OCI-LY1 (cell line): ENCODE results near the gene CENPX.

Experiments used
- H2AFZ ChIP-seq: fragments of 200-600 bp; sonication (generic), shearing (Covaris generic); 2 replicates; pipeline ENCODE4 v1.6.0; 2014; ENCODE audit warnings: antibody characterized with exemption, mild to moderate bottlenecking, low read length
- H3F3A ChIP-seq: fragments of 200-600 bp; sonication (generic), shearing (Covaris generic); 2 replicates; pipeline ENCODE4 v1.6.0; 2014; ENCODE audit warnings: mild to moderate bottlenecking, antibody characterized with exemption, low read length, moderate library complexity; ENCODE audit not compliant: insufficient read depth
- H3K27ac ChIP-seq: fragments of 200-600 bp; sonication (generic); 2 replicates; pipeline ENCODE4 v1.5.1; 2014; ENCODE audit warnings: low read length, mixed run types, mild to moderate bottlenecking, low read depth; ENCODE audit not compliant: poor library complexity, severe bottlenecking
- H3K27me3 ChIP-seq: fragments of 200-600 bp; sonication (generic); 2 replicates; pipeline ENCODE4 v1.6.0; 2014; ENCODE audit warnings: antibody characterized with exemption, mild to moderate bottlenecking, low read length, moderate library complexity; ENCODE audit not compliant: insufficient read depth
- H3K36me3 ChIP-seq: fragments of 200-600 bp; sonication (generic); 2 replicates; pipeline ENCODE4 v1.6.1; 2014; ENCODE audit warnings: mild to moderate bottlenecking, antibody characterized with exemption, low read length, moderate library complexity, mixed read lengths; ENCODE audit not compliant: insufficient read depth
- H3K4me1 ChIP-seq: fragments of 200-600 bp; sonication (generic); 2 replicates; pipeline ENCODE4 v1.5.1; 2014; ENCODE audit warnings: mild to moderate bottlenecking, low read length, moderate library complexity; ENCODE audit not compliant: insufficient read depth, severe bottlenecking
- H3K4me2 ChIP-seq: fragments of 200-600 bp; sonication (generic), shearing (Covaris generic); 2 replicates; pipeline ENCODE4 v1.6.1; 2014; ENCODE audit warnings: low read length
- H3K4me3 ChIP-seq: fragments of 200-600 bp; sonication (generic); 2 replicates; pipeline ENCODE4 v1.5.1; 2014; ENCODE audit warnings: low read length, low read depth, mild to moderate bottlenecking, mixed read lengths; ENCODE audit not compliant: poor library complexity, severe bottlenecking
- H3K79me2 ChIP-seq: fragments of 200-600 bp; shearing (Covaris generic); 2 replicates; pipeline ENCODE4 v1.6.1; 2016; ENCODE audit warnings: mixed run types, low read length, mixed read lengths; ENCODE audit not compliant: insufficient read depth
- H3K9ac ChIP-seq: fragments of 200-600 bp; sonication (generic), shearing (Covaris generic); 2 replicates; pipeline ENCODE4 v1.6.1; 2014; ENCODE audit warnings: mild to moderate bottlenecking, low read length, mixed read lengths
- H3K9me2 ChIP-seq: fragments of 200-600 bp; sonication (generic), shearing (Covaris generic); 2 replicates; pipeline ENCODE4 v1.6.1; 2014; ENCODE audit warnings: low read depth, mild to moderate bottlenecking, low read length, mixed read lengths
- H3K9me3 ChIP-seq: fragments of 200-600 bp; shearing (Covaris generic); 2 replicates; pipeline ENCODE4 v1.6.1; 2014; ENCODE audit warnings: low read length, mixed read lengths
- H4K20me1 ChIP-seq: fragments of 200-600 bp; sonication (generic), shearing (Covaris generic); 2 replicates; pipeline ENCODE4 v1.6.0; 2016; ENCODE audit warnings: mild to moderate bottlenecking, low read length; ENCODE audit not compliant: insufficient read depth
- CTCF ChIP-seq: fragments of 200-600 bp; sonication (generic), shearing (Covaris generic); IDR thresholded peaks from 2 replicates; pipeline ENCODE4 v1.5.1; 2017; ENCODE audit warnings: mild to moderate bottlenecking, antibody characterized with exemption, low read length, moderate library complexity, mixed read lengths
- EZH2 ChIP-seq: fragments of 200-600 bp; sonication (generic), shearing (Covaris generic); IDR thresholded peaks from 2 replicates; pipeline ENCODE4 v1.8.0; 2017; ENCODE audit warnings: borderline replicate concordance, mixed run types, mild to moderate bottlenecking, antibody characterized with exemption, low read length, moderate library complexity, mixed read lengths

Gene CENPX

DNA sequence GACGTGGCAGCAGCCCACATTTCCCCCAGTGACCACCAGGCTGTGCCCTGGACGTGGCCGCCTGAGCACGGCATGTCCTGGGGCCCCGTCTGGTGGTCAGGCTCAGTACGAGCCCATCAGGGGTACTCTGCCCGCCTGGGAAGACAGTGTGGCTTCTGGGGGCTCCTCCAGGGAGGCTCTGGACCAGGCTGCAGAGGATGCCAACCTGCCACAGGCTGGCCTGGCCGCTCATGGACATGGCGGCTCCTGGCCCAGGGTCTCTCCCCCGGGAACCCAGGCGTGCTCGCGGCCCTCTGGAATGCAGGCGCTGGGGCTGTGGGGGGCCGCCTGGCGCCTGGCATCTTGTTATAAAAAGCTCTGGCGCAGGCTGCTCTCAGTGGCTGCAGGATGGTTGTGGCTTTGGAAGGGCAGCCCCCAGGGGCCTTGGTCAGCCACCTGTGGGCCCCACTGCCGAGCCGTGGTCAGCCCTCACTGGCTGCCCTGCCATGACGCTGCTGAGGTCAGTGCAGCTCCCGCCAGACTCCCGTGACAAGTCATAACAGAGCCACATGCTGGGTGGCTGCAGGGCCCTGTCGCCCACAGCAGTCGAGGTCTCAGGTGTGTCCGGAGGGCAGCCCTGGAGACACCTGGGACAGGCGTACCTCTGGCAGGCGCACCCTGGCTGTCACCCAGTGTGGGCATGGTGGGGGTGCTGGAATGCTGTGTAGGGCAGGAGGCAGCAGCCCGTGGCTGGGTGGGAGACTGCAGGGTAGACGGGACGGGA, 15.0 kb downstream of the CENPX start:
- TF ChIP-seq CTCF, result no peak
- TF ChIP-seq EZH2, result no peak
- Histone ChIP-seq H3K79me2 (no peaks in the 10 kb centered on the region), H3K9me2 (no peaks in the 10 kb centered on the region), H3K4me2 (no peak overlapping the region), H3K9me3 (no peaks in the 10 kb centered on the region), H3K9ac (no peak overlapping the region), H4K20me1 (no peaks in the 10 kb centered on the region), H2AFZ (no peak overlapping the region), H3K4me3 (no peak overlapping the region), H3K4me1 (no peaks in the 10 kb centered on the region), H3K27ac (no peak overlapping the region), H3F3A (no peaks in the 10 kb centered on the region), H3K36me3 (no peaks in the 10 kb centered on the region; the same call in 1 of the 2 replicates), H3K27me3 (no peaks in the 10 kb centered on the region; the same call in 1 of the 2 replicates)

DNA sequence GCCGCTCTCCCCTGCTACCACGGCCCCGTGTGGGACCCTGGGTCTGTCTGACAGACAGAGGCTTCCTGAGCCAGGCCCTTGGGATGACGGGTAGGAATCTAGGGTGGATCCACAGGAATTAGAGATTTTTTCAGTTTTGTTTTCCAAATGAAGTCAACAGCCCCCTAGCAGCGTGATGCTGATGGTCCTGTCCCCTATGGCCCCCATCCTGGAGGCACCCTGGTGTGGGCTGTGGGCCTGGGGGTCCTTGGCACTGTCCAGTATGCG, 15.5 kb downstream of the CENPX start:
- no peak overlapping the region for H2AFZ ChIP-seq
- H3K27me3 ChIP-seq, result no peaks in the 10 kb centered on the region; the same call in 1 of the 2 replicates
- no peak overlapping the region for H3K4me3 ChIP-seq
- H3K9ac ChIP-seq, result no peak overlapping the region
- H3K9me3 ChIP-seq, result no peaks in the 10 kb centered on the region
- H3K4me2 ChIP-seq, result no peak overlapping the region
- H3F3A ChIP-seq, result no peaks in the 10 kb centered on the region
- no peaks in the 10 kb centered on the region for H4K20me1 ChIP-seq
- H3K9me2 ChIP-seq, result no peaks in the 10 kb centered on the region
- H3K36me3 ChIP-seq, result no peaks in the 10 kb centered on the region; the same call in 1 of the 2 replicates
- no peak overlapping the region for H3K27ac ChIP-seq
- no peak for TF ChIP-seq CTCF
- no peak for TF ChIP-seq EZH2
- H3K4me1 ChIP-seq, result no peaks in the 10 kb centered on the region
- no peaks in the 10 kb centered on the region for H3K79me2 ChIP-seq

DNA sequence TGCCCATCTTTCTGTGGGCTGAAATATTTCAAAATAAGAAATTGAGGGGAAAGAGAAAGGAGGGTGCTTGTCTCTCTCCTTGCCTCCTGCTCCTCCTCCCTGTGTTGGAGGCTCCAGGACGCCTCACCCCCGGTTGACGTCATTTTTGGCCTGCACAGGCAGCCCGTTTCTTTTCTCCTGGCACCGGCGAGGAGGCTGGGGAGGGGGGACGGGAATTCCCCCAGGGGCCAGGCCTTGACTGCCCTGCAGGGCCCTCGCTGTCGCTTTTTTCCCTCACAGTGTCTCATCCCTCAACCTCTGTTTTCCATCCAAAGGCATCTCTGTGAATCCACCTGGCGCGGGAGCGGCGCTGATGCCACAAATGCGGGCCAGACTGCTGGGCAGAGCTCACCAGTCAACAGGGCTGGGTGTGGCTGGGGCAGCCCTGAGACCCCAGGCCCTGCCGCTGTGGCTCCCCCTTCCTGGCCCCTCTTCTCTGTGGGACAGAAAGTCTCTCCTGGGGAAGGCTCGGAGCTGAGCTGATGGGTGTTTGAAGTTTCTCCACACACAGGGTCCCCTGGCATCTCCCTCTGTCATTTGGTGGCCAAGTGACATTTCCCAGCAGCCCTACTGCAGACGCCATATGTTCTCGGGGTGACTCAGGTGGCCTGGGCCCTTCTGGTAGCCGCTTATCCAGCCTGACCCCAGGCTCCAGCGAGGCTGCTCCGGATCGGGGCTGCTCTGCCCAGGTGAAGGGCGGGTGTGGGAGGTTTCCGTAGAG, 16.0 kb downstream of the CENPX start:
- TF ChIP-seq CTCF (no peak), EZH2 (no peak)

More for the DNA sequence above, 16.0 kb downstream of the CENPX start:
- no peaks in the 10 kb centered on the region for H3K36me3 ChIP-seq
- H2AFZ ChIP-seq, result no peak overlapping the region
- no peaks in the 10 kb centered on the region for H4K20me1 ChIP-seq
- no peak overlapping the region for H3K27ac ChIP-seq
- H3F3A ChIP-seq, result no peaks in the 10 kb centered on the region
- no peak overlapping the region for H3K4me3 ChIP-seq
- no peaks in the 10 kb centered on the region for H3K4me1 ChIP-seq
- H3K4me2 ChIP-seq, result no peak overlapping the region
- no peaks in the 10 kb centered on the region for H3K79me2 ChIP-seq
- no peak overlapping the region for H3K9ac ChIP-seq
- H3K9me3 ChIP-seq, result no peaks in the 10 kb centered on the region
- H3K27me3 ChIP-seq, result no peaks in the 10 kb centered on the region; the same call in 1 of the 2 replicates
- no peaks in the 10 kb centered on the region for H3K9me2 ChIP-seq
